ENCODE measurements around the gene TRIM8.

GRCh38 chr10:102705531-102705930, 61.3 kb downstream of the TRIM8 start:
- no peak for TF ChIP-seq CTCF (IDR thresholded peaks at IDR 0.05)
- TF ChIP-seq POLR2A (IDR thresholded peaks at IDR 0.05): no peak

All from lower leg skin (tissue), 3 donors.